ENCODE results near the gene PTGES3. TPM values are rescaled to one million over a fixed set of nuclear protein-coding genes. Genes with fewer than 3 reads are reported as not detected.

Gene PTGES3
- total RNA-seq, 5 donors from 2014 or later (not counting 1 experiment from before 2014, with no cell fraction given), result 121 to 155 (median 145) TPM

- Histone ChIP-seq H3K27ac (ENCODE audit: low read length) (peak overlapping the region; percentile 42), H3K4me3 (ENCODE audit: control insufficient read depth in 1 of 2, extremely low read depth in 1 of 2, low read length in 1 of 2) (peak overlapping the region in 1 of 2 donors; percentile 27), H3K9me3 (no peaks in the 10 kb centered on the region), H3K4me1 (ENCODE audit: control insufficient read depth in 1 of 2, extremely low read depth in 1 of 2, insufficient read depth in 2 of 2, low read length in 2 of 2) (peaks cover 52 to 74% of the 10 kb centered on the region in 2 experiments), H3K27me3 (replicated peaks in 1 of 2; ENCODE audit: control insufficient read depth in 2 of 2, extremely low read depth in 1 of 2, insufficient read depth in 2 of 2, low read length in 1 of 2) (no peaks in the 10 kb centered on the region), H3K36me3 (ENCODE audit: control insufficient read depth in 2 of 2, extremely low read depth in 1 of 2, insufficient read depth in 1 of 2, low read length in 1 of 2) (peaks cover 3 to 57% of the 10 kb centered on the region in 2 donors)
- DNase-seq (no peak), ATAC-seq (replicated peaks in 1 of 4) (no peak)
- peaks cover 76 to 89% (median 78%) of the 10 kb centered on the region in 3 donors for H3K4me1 Mint-ChIP-seq
- H3K9me3 Mint-ChIP-seq, result no peaks in the 10 kb centered on the region
- ChIA-PET CTCF (interaction anchor here in 1 of 2 donors (0.6 kb wide), 1 partner anchor 49 kb away, joined by 4 read pairs; no protein-coding TSS in a partner anchor), POLR2A (interaction anchor here (0.5 to 0.6 kb wide), 2 partner anchors 32 to 35 kb away, joined by 6 read pairs; no protein-coding TSS in a partner anchor)
- H3K36me3 Mint-ChIP-seq, result peaks cover 41% of the 10 kb centered on the region
- H3K27me3 Mint-ChIP-seq, result no peaks in the 10 kb centered on the region
- H3K27ac Mint-ChIP-seq, result peak overlapping the region; percentile 77 to 81
- H3K4me3 Mint-ChIP-seq, result peak overlapping the region; percentile 10 to 98 (median 36)
- 15% methylated on average over 1 of the region's 1 CpG for WGBS (ENCODE audit: insufficient coverage)
Observed at GRCh38 chr12:56720731-56721151, 32.7 kb upstream of the PTGES3 start.

- H3K4me3 Mint-ChIP-seq, result peak overlapping the region in 2 of 3 donors; percentile 7 to 98
- H3K27ac ChIP-seq (ENCODE audit: low read length), result peak overlapping the region; percentile 21
Observed at GRCh38 chr12:56719056-56719455, 31.0 kb upstream of the PTGES3 start.

GRCh38 chr12:56718636-56719035 is 30.6 kb upstream of the PTGES3 start:
- Histone ChIP-seq H3K27me3 (replicated peaks in 1 of 2; ENCODE audit: control insufficient read depth in 2 of 2, extremely low read depth in 1 of 2, insufficient read depth in 2 of 2, low read length in 1 of 2) (no peaks in the 10 kb centered on the region), H3K4me1 (ENCODE audit: control insufficient read depth in 1 of 2, extremely low read depth in 1 of 2, insufficient read depth in 2 of 2, low read length in 2 of 2) (peaks cover 50 to 65% of the 10 kb centered on the region in 2 experiments), H3K27ac (ENCODE audit: low read length) (peak overlapping the region; percentile 21), H3K9me3 (no peaks in the 10 kb centered on the region), H3K4me3 (ENCODE audit: control insufficient read depth in 1 of 2, extremely low read depth in 1 of 2, low read length in 1 of 2) (peak overlapping the region in 1 of 2 donors; percentile 36), H3K36me3 (ENCODE audit: control insufficient read depth in 2 of 2, extremely low read depth in 1 of 2, insufficient read depth in 1 of 2, low read length in 1 of 2) (peaks cover 5 to 78% of the 10 kb centered on the region in 2 donors)
- H3K36me3 Mint-ChIP-seq, result peaks cover 56% of the 10 kb centered on the region
- peak overlapping the region; percentile 77 to 82 for H3K27ac Mint-ChIP-seq
- no peaks in the 10 kb centered on the region for H3K9me3 Mint-ChIP-seq
- H3K4me1 Mint-ChIP-seq, result peaks cover 70 to 74% (median 73%) of the 10 kb centered on the region in 3 donors
- H3K27me3 Mint-ChIP-seq, result no peaks in the 10 kb centered on the region
- ChIA-PET CTCF (interaction anchor here (0.7 to 1.5 kb wide), 2 partner anchors 17 to 82 kb away, joined by 4 read pairs; no protein-coding TSS in a partner anchor), POLR2A (interaction anchor here (0.6 to 0.9 kb wide), 3 partner anchors 18 to 34 kb away, joined by 4 to 13 read pairs (median 10); no protein-coding TSS in a partner anchor)
- no peak for ATAC-seq (replicated peaks in 1 of 4)
- no peak for DNase-seq
- 33% methylated on average over 3 of the region's 4 CpGs for WGBS (ENCODE audit: insufficient coverage)
- peak overlapping the region in 2 of 3 donors; percentile 7 to 98 for H3K4me3 Mint-ChIP-seq

More at GRCh38 chr12:56719056-56719455, 31.0 kb upstream of the PTGES3 start:
- Histone ChIP-seq H3K27me3 (replicated peaks in 1 of 2; ENCODE audit: control insufficient read depth in 2 of 2, extremely low read depth in 1 of 2, insufficient read depth in 2 of 2, low read length in 1 of 2) (no peaks in the 10 kb centered on the region), H3K36me3 (ENCODE audit: control insufficient read depth in 2 of 2, extremely low read depth in 1 of 2, insufficient read depth in 1 of 2, low read length in 1 of 2) (peaks cover 3 to 74% of the 10 kb centered on the region in 2 donors), H3K4me3 (ENCODE audit: control insufficient read depth in 1 of 2, extremely low read depth in 1 of 2, low read length in 1 of 2) (peak overlapping the region in 1 of 2 donors; percentile 36), H3K9me3 (no peaks in the 10 kb centered on the region), H3K4me1 (ENCODE audit: control insufficient read depth in 1 of 2, extremely low read depth in 1 of 2, insufficient read depth in 2 of 2, low read length in 2 of 2) (peaks cover 50 to 69% of the 10 kb centered on the region in 2 experiments)
- no peaks in the 10 kb centered on the region for H3K9me3 Mint-ChIP-seq
- H3K27me3 Mint-ChIP-seq, result no peaks in the 10 kb centered on the region
- ChIA-PET CTCF (interaction anchor here in 1 of 2 donors (1.5 kb wide), 1 partner anchor 82 kb away, joined by 4 read pairs; no protein-coding TSS in a partner anchor), POLR2A (interaction anchor here (0.6 to 0.9 kb wide), 3 partner anchors 18 to 34 kb away, joined by 4 to 13 read pairs (median 10); no protein-coding TSS in a partner anchor)
- H3K4me1 Mint-ChIP-seq, result peaks cover 74 to 79% (median 77%) of the 10 kb centered on the region in 3 donors
- no peak for ATAC-seq (replicated peaks in 1 of 4)
- peaks cover 58% of the 10 kb centered on the region for H3K36me3 Mint-ChIP-seq
- no peak for DNase-seq
- H3K27ac Mint-ChIP-seq, result peak overlapping the region; percentile 77 to 82

DNA sequence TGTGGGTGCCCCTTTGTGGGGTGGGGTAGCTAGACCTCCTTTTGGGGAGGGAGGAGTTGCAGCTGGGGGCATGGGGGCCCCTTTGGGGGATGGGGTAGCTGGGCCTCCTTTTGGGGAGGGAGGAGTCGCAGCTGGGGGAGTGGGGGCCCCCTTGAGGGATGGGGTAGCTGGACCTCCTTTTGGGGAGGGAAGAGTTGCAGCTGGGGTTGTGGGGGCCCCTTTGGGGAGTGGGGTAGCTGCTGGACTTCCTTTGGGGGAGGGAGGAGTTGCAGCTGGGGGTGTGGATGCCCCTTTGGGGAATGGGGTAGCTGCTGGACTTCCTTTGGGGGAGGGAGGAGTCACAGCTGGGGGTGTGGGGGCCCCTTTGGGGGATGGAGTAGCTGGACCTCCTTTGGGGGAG is 30.1 kb upstream of the PTGES3 start:
- H3K27ac ChIP-seq (ENCODE audit: low read length), result no peak overlapping the region
- 100% methylated on average over 1 of the region's 1 CpG for WGBS (ENCODE audit: insufficient coverage)
- Mint-ChIP-seq H3K36me3 (peaks cover 60% of the 10 kb centered on the region), H3K4me3 (no peak overlapping the region), H3K9me3 (no peaks in the 10 kb centered on the region), H3K27ac (no peak overlapping the region), H3K27me3 (no peaks in the 10 kb centered on the region), H3K4me1 (peaks cover 66 to 69% (median 68%) of the 10 kb centered on the region in 3 donors)
- H3K4me1 ChIP-seq (ENCODE audit: control insufficient read depth in 1 of 2, extremely low read depth in 1 of 2, insufficient read depth in 2 of 2, low read length in 2 of 2), result peaks cover 46 to 65% of the 10 kb centered on the region in 2 experiments
- no peak for DNase-seq
- H3K4me3 ChIP-seq (ENCODE audit: control insufficient read depth in 1 of 2, extremely low read depth in 1 of 2, low read length in 1 of 2), result no peak overlapping the region
- no peaks in the 10 kb centered on the region for H3K27me3 ChIP-seq (replicated peaks in 1 of 2; ENCODE audit: control insufficient read depth in 2 of 2, extremely low read depth in 1 of 2, insufficient read depth in 2 of 2, low read length in 1 of 2)
- ChIA-PET CTCF (interaction anchor here (0.7 to 1.5 kb wide), 3 partner anchors 13 to 82 kb away, joined by 4 to 8 read pairs (median 4); no protein-coding TSS in a partner anchor), POLR2A (interaction anchor here (0.6 kb wide), 2 partner anchors 24 to 26 kb away, joined by 4 to 10 read pairs; no protein-coding TSS in a partner anchor)
- peaks cover 10 to 83% of the 10 kb centered on the region in 2 donors for H3K36me3 ChIP-seq (ENCODE audit: control insufficient read depth in 2 of 2, extremely low read depth in 1 of 2, insufficient read depth in 1 of 2, low read length in 1 of 2)
- ATAC-seq (replicated peaks in 1 of 4), result no peak
- H3K9me3 ChIP-seq, result no peaks in the 10 kb centered on the region

DNA sequence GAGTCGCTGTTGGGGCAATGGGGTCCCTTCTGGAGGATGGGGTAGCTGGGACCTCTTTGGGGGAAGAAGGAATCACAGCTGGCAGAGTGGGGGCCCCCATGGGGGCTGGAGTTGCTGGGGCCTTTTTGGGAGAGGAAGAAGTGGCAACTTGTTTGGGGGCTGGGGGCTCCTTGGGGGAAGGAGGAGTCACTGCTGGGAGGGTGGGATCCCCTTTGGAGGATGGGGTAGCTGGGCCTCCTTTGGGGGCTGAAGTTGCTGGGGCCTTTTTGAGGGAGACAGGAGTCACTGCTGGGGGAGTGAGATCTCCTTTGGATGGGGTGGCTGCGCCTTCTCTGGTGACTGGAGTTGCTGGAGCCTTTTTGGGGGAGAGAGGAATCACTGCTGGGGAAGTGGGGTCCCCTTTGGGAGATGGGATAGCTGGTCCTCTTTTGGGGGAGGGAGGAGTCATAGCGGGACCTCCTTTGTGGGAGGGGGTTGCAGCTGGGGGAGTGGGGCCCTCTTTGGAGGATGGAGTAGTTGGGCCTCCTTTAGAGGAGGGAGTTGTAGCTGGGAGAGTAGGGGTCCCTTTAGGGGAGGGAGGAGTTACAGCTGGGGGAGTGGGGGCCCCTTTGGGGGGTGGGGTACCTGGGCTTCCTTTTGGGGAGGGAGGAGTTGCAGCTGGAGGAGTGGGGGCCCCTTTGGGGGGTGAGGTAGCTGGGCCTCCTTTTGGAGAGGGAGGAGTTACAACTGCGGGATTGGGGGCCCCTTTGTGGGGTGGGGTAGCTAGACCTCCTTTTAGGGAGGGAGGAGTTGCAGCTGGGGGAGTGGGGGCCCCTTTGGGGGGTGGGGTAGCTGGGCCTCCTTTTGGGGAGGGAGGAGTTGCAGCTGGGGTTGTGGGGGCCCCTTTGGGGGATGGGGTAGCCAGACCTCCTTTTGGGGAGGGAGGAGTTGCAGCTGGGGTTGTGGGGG is 29.1 kb upstream of the PTGES3 start:
- Mint-ChIP-seq H3K36me3 (peaks cover 65% of the 10 kb centered on the region), H3K9me3 (no peaks in the 10 kb centered on the region), H3K27ac (peak overlapping the region; percentile 62 to 71), H3K4me3 (peak overlapping the region in 1 of 3 donors; percentile 15), H3K27me3 (no peaks in the 10 kb centered on the region), H3K4me1 (peaks cover 56 to 60% (median 59%) of the 10 kb centered on the region in 3 donors)
- WGBS (ENCODE audit: insufficient coverage), result 100% methylated on average over 2 of the region's 4 CpGs
- peaks cover 10 to 88% of the 10 kb centered on the region in 2 donors for H3K36me3 ChIP-seq (ENCODE audit: control insufficient read depth in 2 of 2, extremely low read depth in 1 of 2, insufficient read depth in 1 of 2, low read length in 1 of 2)
- H3K4me3 ChIP-seq (ENCODE audit: control insufficient read depth in 1 of 2, extremely low read depth in 1 of 2, low read length in 1 of 2), result no peak overlapping the region
- H3K27me3 ChIP-seq (replicated peaks in 1 of 2; ENCODE audit: control insufficient read depth in 2 of 2, extremely low read depth in 1 of 2, insufficient read depth in 2 of 2, low read length in 1 of 2), result no peaks in the 10 kb centered on the region
- ATAC-seq (replicated peaks in 1 of 4), result no peak
- H3K27ac ChIP-seq (ENCODE audit: low read length), result no peak overlapping the region
- no peaks in the 10 kb centered on the region for H3K9me3 ChIP-seq
- CTCF ChIA-PET, result interaction anchor here (0.6 to 1.5 kb wide), 8 partner anchors 12 to 686 kb away, joined by 3 to 8 read pairs (median 4); no protein-coding TSS in a partner anchor
- POLR2A ChIA-PET, result interaction anchor here in 1 of 2 donors (0.6 kb wide), 1 partner anchor 23 kb away, joined by 4 read pairs; no protein-coding TSS in a partner anchor
- H3K4me1 ChIP-seq (ENCODE audit: control insufficient read depth in 1 of 2, extremely low read depth in 1 of 2, insufficient read depth in 2 of 2, low read length in 2 of 2), result peaks cover 41 to 59% of the 10 kb centered on the region in 2 experiments
- no peak for DNase-seq

Data from T-cell (primary cell).